ENCODE data around the gene EML2.

EML2 gene

GRCh38 chr19:45638930-45639729 lies at the start of gene EML2 (continued):
- TF ChIP-seq, protein P1, sequence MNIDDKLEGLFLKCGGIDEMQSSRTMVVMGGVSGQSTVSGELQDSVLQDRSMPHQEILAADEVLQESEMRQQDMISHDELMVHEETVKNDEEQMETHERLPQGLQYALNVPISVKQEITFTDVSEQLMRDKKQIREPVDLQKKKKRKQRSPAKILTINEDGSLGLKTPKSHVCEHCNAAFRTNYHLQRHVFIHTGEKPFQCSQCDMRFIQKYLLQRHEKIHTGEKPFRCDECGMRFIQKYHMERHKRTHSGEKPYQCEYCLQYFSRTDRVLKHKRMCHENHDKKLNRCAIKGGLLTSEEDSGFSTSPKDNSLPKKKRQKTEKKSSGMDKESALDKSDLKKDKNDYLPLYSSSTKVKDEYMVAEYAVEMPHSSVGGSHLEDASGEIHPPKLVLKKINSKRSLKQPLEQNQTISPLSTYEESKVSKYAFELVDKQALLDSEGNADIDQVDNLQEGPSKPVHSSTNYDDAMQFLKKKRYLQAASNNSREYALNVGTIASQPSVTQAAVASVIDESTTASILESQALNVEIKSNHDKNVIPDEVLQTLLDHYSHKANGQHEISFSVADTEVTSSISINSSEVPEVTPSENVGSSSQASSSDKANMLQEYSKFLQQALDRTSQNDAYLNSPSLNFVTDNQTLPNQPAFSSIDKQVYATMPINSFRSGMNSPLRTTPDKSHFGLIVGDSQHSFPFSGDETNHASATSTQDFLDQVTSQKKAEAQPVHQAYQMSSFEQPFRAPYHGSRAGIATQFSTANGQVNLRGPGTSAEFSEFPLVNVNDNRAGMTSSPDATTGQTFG (tag by site-specific recombination; IDR thresholded peaks at IDR 0.05; ENCODE audit: borderline replicate concordance): no peak
- TF ChIP-seq, protein P2, sequence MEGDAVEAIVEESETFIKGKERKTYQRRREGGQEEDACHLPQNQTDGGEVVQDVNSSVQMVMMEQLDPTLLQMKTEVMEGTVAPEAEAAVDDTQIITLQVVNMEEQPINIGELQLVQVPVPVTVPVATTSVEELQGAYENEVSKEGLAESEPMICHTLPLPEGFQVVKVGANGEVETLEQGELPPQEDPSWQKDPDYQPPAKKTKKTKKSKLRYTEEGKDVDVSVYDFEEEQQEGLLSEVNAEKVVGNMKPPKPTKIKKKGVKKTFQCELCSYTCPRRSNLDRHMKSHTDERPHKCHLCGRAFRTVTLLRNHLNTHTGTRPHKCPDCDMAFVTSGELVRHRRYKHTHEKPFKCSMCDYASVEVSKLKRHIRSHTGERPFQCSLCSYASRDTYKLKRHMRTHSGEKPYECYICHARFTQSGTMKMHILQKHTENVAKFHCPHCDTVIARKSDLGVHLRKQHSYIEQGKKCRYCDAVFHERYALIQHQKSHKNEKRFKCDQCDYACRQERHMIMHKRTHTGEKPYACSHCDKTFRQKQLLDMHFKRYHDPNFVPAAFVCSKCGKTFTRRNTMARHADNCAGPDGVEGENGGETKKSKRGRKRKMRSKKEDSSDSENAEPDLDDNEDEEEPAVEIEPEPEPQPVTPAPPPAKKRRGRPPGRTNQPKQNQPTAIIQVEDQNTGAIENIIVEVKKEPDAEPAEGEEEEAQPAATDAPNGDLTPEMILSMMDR (tag by site-specific recombination; IDR thresholded peaks at IDR 0.05): peak; percentile 90
- TF ChIP-seq TSHZ1 (tag by site-specific recombination; IDR thresholded peaks at IDR 0.05; ENCODE audit: borderline replicate concordance): no peak
- TF ChIP-seq KLF10 (tag by site-specific recombination; IDR thresholded peaks at IDR 0.05): peak; percentile 98
- TF ChIP-seq GLI4 (tag by site-specific recombination; IDR thresholded peaks at IDR 0.05): no peak
- peak; percentile 66 for TF ChIP-seq ZBTB10 (tag by site-specific recombination; IDR thresholded peaks at IDR 0.05)
- no peak for TF ChIP-seq ZNF560 (tag by site-specific recombination; IDR thresholded peaks at IDR 0.05; ENCODE audit: borderline replicate concordance)
- TF ChIP-seq ZNF501 (tag by site-specific recombination; IDR thresholded peaks at IDR 0.05): no peak
- no peak for TF ChIP-seq ZNF610 (tag by site-specific recombination; IDR thresholded peaks at IDR 0.05; ENCODE audit: borderline replicate concordance)
- no peak for TF ChIP-seq ZNF37A (tag by site-specific recombination; IDR thresholded peaks at IDR 0.05)
- no peak for TF ChIP-seq ZNF140 (tag by site-specific recombination; IDR thresholded peaks at IDR 0.05)
- no peak for TF ChIP-seq ZNF621 (tag by site-specific recombination; IDR thresholded peaks at IDR 0.05)
- TF ChIP-seq PBX3 (CRISPR knock-in tag; IDR thresholded peaks at IDR 0.05): no peak
- TF ChIP-seq ZBTB8A (tag by site-specific recombination; IDR thresholded peaks at IDR 0.05): no peak
- peak; percentile 40; the same call in 1 of the 2 replicates for TF ChIP-seq SP7 (tag by site-specific recombination; IDR thresholded peaks at IDR 0.05)
- TF ChIP-seq ZNF561 (tag by site-specific recombination; IDR thresholded peaks at IDR 0.05; ENCODE audit: borderline replicate concordance): 0 out of 2 replicates have a peak, but pooled peaks have one; percentile 76
- no peak for TF ChIP-seq ZFHX2 (tag by site-specific recombination; conservative IDR thresholded peaks at IDR 0.05)
- TF ChIP-seq ZNF843 (tag by site-specific recombination; IDR thresholded peaks at IDR 0.05): no peak
- no peak for TF ChIP-seq ZNF623 (tag by site-specific recombination; IDR thresholded peaks at IDR 0.05)
- TF ChIP-seq GLIS2 (tag by site-specific recombination; IDR thresholded peaks at IDR 0.05): peak; percentile 84
- 0 out of 2 replicates have a peak, but pooled peaks have one; percentile 13 for TF ChIP-seq ZBTB48 (tag by site-specific recombination; IDR thresholded peaks at IDR 0.05)
- TF ChIP-seq ZNF423 (tag by site-specific recombination; IDR thresholded peaks at IDR 0.05): 0 out of 2 replicates have a peak, but pooled peaks have one; percentile 20
- no peak for TF ChIP-seq ZNF354C (tag by site-specific recombination; IDR thresholded peaks at IDR 0.05; ENCODE audit: borderline replicate concordance, low read depth)
